ENCODE data around the gene ARHGAP19.
"Not testable (repeated sequence)": the region's sequence is repeated elsewhere in the genome, so short reads cannot be mapped to it uniquely, and the experiment has no call there.

ARHGAP19 gene

GRCh38 chr10:97279121-97279815 lies 13.2 kb downstream of the ARHGAP19 start:
- DNase-seq = no peak

- DNase-seq = no peak
Measured at GRCh38 chr10:97278491-97278989, 13.9 kb downstream of the ARHGAP19 start.

GRCh38 chr10:97277551-97277950 lies 14.9 kb downstream of the ARHGAP19 start:
- no peak for DNase-seq

GRCh38 chr10:97274828-97275227 lies 17.6 kb downstream of the ARHGAP19 start:
- no peak for DNase-seq

- DNase-seq = no peak
Measured at GRCh38 chr10:97273700-97274099, 18.7 kb downstream of the ARHGAP19 start.

- no peak for DNase-seq
Measured at GRCh38 chr10:97270523-97271154, 21.8 kb downstream of the ARHGAP19 start.

- no peak for DNase-seq
Measured at GRCh38 chr10:97267671-97268070, 24.8 kb downstream of the ARHGAP19 start.

- not testable (repeated sequence) for DNase-seq
Measured at GRCh38 chr10:97265095-97265494, 27.3 kb downstream of the ARHGAP19 start.

GRCh38 chr10:97263971-97264370 lies 28.5 kb downstream of the ARHGAP19 start:
- DNase-seq = no peak

- no peak for DNase-seq
Measured at GRCh38 chr10:97261656-97262055, 30.8 kb downstream of the ARHGAP19 start.

GRCh38 chr10:97261183-97261582 lies 31.3 kb downstream of the ARHGAP19 start:
- no peak for DNase-seq

GRCh38 chr10:97259119-97259518 lies 33.3 kb downstream of the ARHGAP19 start:
- DNase-seq = no peak

- DNase-seq = no peak
Measured at GRCh38 chr10:97256356-97256755, 36.1 kb downstream of the ARHGAP19 start.

- DNase-seq = no peak
Measured at GRCh38 chr10:97255512-97256293, 36.7 kb downstream of the ARHGAP19 start.

- DNase-seq = no peak
Measured at GRCh38 chr10:97254694-97255093, 37.7 kb downstream of the ARHGAP19 start.

GRCh38 chr10:97250952-97251351 lies 41.5 kb downstream of the ARHGAP19 start:
- DNase-seq = no peak

GRCh38 chr10:97243836-97244235 lies 48.6 kb downstream of the ARHGAP19 start:
- DNase-seq = no peak

GRCh38 chr10:97238855-97239254 lies 53.6 kb downstream of the ARHGAP19 start:
- no peak for DNase-seq

GRCh38 chr10:97235353-97235752 lies 57.1 kb downstream of the ARHGAP19 start:
- no peak for DNase-seq

- DNase-seq = no peak
Measured at GRCh38 chr10:97234400-97234799, 58.0 kb downstream of the ARHGAP19 start.

GRCh38 chr10:97230146-97230545 lies 62.3 kb downstream of the ARHGAP19 start:
- no peak for DNase-seq

GRCh38 chr10:97229322-97230015 lies 63.0 kb downstream of the ARHGAP19 start:
- no peak for DNase-seq

- DNase-seq = no peak
Measured at GRCh38 chr10:97228775-97229157, 63.7 kb downstream of the ARHGAP19 start.
